ENCODE results near the gene MCF2. TPM values are rescaled to one million over a fixed set of nuclear protein-coding genes. Genes with fewer than 3 reads are reported as not detected.

MCF2 gene
- total and polyA plus RNA-seq, 9 donors = 0.91 to 8.1 (median 3.6) TPM

DNA sequence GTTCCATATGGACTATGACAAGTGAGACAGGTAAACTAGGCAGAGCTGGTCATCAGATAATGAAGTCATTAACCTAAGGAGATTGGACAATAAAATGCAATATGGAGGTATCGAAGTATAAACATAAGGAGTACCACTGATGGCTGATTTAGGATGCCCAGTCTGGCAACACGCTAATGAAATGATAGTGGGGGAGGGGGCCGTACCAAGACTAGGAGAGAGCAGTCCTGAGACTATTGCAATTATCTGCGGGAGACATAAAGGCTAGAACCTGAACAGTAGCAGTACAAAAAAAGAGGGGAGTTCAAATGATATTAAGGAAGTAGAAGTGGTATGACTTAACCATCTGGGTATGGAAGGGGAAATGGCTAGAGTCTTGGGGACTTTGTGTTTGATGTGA, 175.1 kb downstream of the MCF2 start:
- WGBS, 3 donors = 77 to 79% (median 79%) methylated on average over 4 of the region's 4 CpGs
- Histone ChIP-seq H3K4me3 (no peak overlapping the region), H3K36me3 (no peaks in the 10 kb centered on the region), H3K9me3 (no peaks in the 10 kb centered on the region), H3K27me3 (no peaks in the 10 kb centered on the region), H3K27ac (no peak overlapping the region), H3K4me1 (ENCODE audit: insufficient read depth) (no peaks in the 10 kb centered on the region)
- no peak for TF ChIP-seq EP300 (IDR thresholded peaks at IDR 0.05)
- no peak for TF ChIP-seq POLR2A (IDR thresholded peaks at IDR 0.05)
- TF ChIP-seq, protein P1, sequence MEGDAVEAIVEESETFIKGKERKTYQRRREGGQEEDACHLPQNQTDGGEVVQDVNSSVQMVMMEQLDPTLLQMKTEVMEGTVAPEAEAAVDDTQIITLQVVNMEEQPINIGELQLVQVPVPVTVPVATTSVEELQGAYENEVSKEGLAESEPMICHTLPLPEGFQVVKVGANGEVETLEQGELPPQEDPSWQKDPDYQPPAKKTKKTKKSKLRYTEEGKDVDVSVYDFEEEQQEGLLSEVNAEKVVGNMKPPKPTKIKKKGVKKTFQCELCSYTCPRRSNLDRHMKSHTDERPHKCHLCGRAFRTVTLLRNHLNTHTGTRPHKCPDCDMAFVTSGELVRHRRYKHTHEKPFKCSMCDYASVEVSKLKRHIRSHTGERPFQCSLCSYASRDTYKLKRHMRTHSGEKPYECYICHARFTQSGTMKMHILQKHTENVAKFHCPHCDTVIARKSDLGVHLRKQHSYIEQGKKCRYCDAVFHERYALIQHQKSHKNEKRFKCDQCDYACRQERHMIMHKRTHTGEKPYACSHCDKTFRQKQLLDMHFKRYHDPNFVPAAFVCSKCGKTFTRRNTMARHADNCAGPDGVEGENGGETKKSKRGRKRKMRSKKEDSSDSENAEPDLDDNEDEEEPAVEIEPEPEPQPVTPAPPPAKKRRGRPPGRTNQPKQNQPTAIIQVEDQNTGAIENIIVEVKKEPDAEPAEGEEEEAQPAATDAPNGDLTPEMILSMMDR (IDR thresholded peaks at IDR 0.05) = no peak
- DNase-seq = no peak
- intact Hi-C loops (cut with DNase I) = no loop called here

Small RNA genes lying within 50 kb of the gene (small RNA-seq; reads per million reads assigned to genes)
- not detected for gene RF01210

Other genes starting within 250 kb of the MCF2 start
- under 1 TPM in 2 of 7 donors, not detected in 5; 0.10 to 0.20 TPM for gene F9, start 177.4 kb downstream of the MCF2 start, total RNA-seq
- not detected for gene F9, start 177.4 kb downstream of the MCF2 start, polyA plus RNA-seq
- 10 to 100 TPM; 19.9 to 34.7 (median 23.8) TPM for gene ATP11C, start 224.9 kb upstream of the MCF2 start, total RNA-seq
- gene ATP11C, start 224.9 kb upstream of the MCF2 start, polyA plus RNA-seq = 10 to 100 TPM; 13.0 to 17.5 TPM

Measured in ovary (tissue), 9 donors.